K562 (cell line): ENCODE data around the gene SH3BP4. TPM values are rescaled to one million over a fixed set of nuclear protein-coding genes. Genes with fewer than 3 reads are reported as not detected.

Experiments
- ATAC-seq: fragments of 200-7000 bp; cut with Tn5 transposase; 3 replicates; pipeline ENCODE4 v1.9.1; 2020; ENCODE audit warnings: moderate library complexity
- BruUV-seq: library from RNA; stranded (reverse); fragments of 400-500 nt; replicated peaks from 2 replicates; lab custom pipeline; 2021; lab: Mats Ljungman, UMichigan
- CTCF ChIA-PET: fragments of 300-600 bp; formaldehyde crosslinking; extraction: SDS; loops from one replicate; lab custom pipeline; 2021; ENCODE audit warnings: low intra/inter-chr PET ratio; lab: Yijun Ruan, JAX
- POLR2A ChIA-PET: fragments of 300-600, 350-650 bp; sonication (Branson Sonifier 250); formaldehyde crosslinking; extraction: SDS; loops from one replicate; lab custom pipeline; 2021; ENCODE audit warnings: antibody characterized with exemption, inconsistent platforms; lab: Yijun Ruan, JAX
- DNase-seq, 4 experiments: peaks; one replicate each; pipeline versions ENCODE4 v3.0.0 to v3.0.0-alpha.2; 2011 to 2018; ENCODE audit warnings: low spot score in 3 of 4, mixed read lengths in 3 of 4; ENCODE audit errors: extremely low read depth in 1 of 4
- FAIRE-seq: peaks from 2 replicates; lab custom pipeline; 2011; peaks lifted over from hg19 to GRCh38; lab: Jason Lieb, UNC
- H2AFZ ChIP-seq: 2 replicates; pipeline ENCODE4 v1.6.0; 2011; ENCODE audit warnings: low read depth, low read length, control low read depth, inconsistent platforms
- H3K27ac ChIP-seq: fragments of 200-600 bp; 3 replicates; pipeline ENCODE4 v1.8.0; 2011; ENCODE audit warnings: low read depth, mild to moderate bottlenecking, control low read depth, inconsistent platforms, low read length, moderate library complexity, mixed read lengths; ENCODE audit errors: extremely low read depth
- H3K27me3 ChIP-seq, 2 experiments: fragments of 300-600 bp in 1 of 2; 2 replicates in 1 of 2; 3 replicates in 1 of 2; pipeline versions ENCODE4 v1.6.0 to v1.8.0; 2011; ENCODE audit warnings: inconsistent platforms in 2 of 2, low read length in 2 of 2, mild to moderate bottlenecking in 1 of 2, mixed read lengths in 1 of 2, moderate library complexity in 1 of 2; ENCODE audit not compliant: control insufficient read depth in 2 of 2, insufficient read depth in 2 of 2
- H3K36me3 ChIP-seq: fragments of 300-600 bp; 3 replicates; pipeline ENCODE4 v1.8.0; 2011; ENCODE audit warnings: mild to moderate bottlenecking, low read length, inconsistent platforms; ENCODE audit not compliant: control insufficient read depth, insufficient read depth
- H3K4me1 ChIP-seq, 2 experiments: fragments of 200-600 bp in 1 of 2; replicated peaks in 1 of 2; 2 replicates in 1 of 2; 3 replicates in 1 of 2; pipeline versions ENCODE4 v1.5.1 to v1.8.0; 2011; ENCODE audit warnings: inconsistent platforms in 2 of 2, low read length in 2 of 2, mild to moderate bottlenecking in 1 of 2, mixed read lengths in 1 of 2, moderate library complexity in 1 of 2; ENCODE audit not compliant: control insufficient read depth in 2 of 2, insufficient read depth in 2 of 2
- H3K4me2 ChIP-seq: 2 replicates; pipeline ENCODE4 v1.6.1; 2011; ENCODE audit warnings: low read length, control low read depth, inconsistent platforms, mixed read lengths; ENCODE audit not compliant: insufficient read depth
- H3K4me3 ChIP-seq: fragments of 200-600 bp; sonication (generic), shearing (Covaris generic); 2 replicates; pipeline ENCODE4 v1.5.1; 2016; ENCODE audit warnings: control low read depth, inconsistent platforms
- H3K79me2 ChIP-seq: fragments of 200-600 bp; 3 replicates; pipeline ENCODE4 v1.8.0; 2011; ENCODE audit warnings: low read length, inconsistent platforms; ENCODE audit not compliant: control insufficient read depth, insufficient read depth
- H3K9ac ChIP-seq, 2 experiments: 2 replicates each; pipeline versions ENCODE4 v1.6.0 to v1.6.1; 2011; ENCODE audit warnings: low read depth in 2 of 2, low read length in 2 of 2, control low read depth in 1 of 2, inconsistent platforms in 1 of 2, mild to moderate bottlenecking in 1 of 2, mixed read lengths in 1 of 2; ENCODE audit not compliant: insufficient read depth in 1 of 2
- H3K9me1 ChIP-seq: one replicate; pipeline ENCODE4 v1.6.0; 2011; ENCODE audit warnings: inconsistent platforms, mild to moderate bottlenecking, low read length, moderate library complexity; ENCODE audit not compliant: control insufficient read depth, insufficient read depth
- H3K9me3 ChIP-seq: replicated peaks from 2 replicates; pipeline ENCODE4 v1.5.1; 2011; ENCODE audit warnings: low read depth, low read length, inconsistent platforms; ENCODE audit not compliant: control insufficient read depth, insufficient read depth
- H4K20me1 ChIP-seq: replicated peaks from 2 replicates; pipeline ENCODE4 v1.6.1; 2011; ENCODE audit warnings: low read length, inconsistent platforms, mixed read lengths; ENCODE audit not compliant: control insufficient read depth, insufficient read depth
- BRD4 ChIP-seq: fragments of 200-600 bp; sonication (generic); IDR thresholded peaks from 2 replicates; pipeline ENCODE4 v1.6.1; 2017; ENCODE audit warnings: inconsistent platforms
- CREB3L1 ChIP-seq: fragments of 450-650 bp; IDR thresholded peaks from 2 replicates; pipeline ENCODE4 v1.6.1; 2014; ENCODE audit warnings: low read depth, mild to moderate bottlenecking, moderate library complexity, borderline replicate concordance
- HINFP ChIP-seq: fragments of 450-650 bp; conservative IDR thresholded peaks from 2 replicates; pipeline ENCODE4 v1.6.1; 2016; ENCODE audit warnings: missing genetic modification characterization, low read depth, mild to moderate bottlenecking, control low read depth, missing compliant biosample characterization
- NELFE ChIP-seq: IDR thresholded peaks from 2 replicates; pipeline ENCODE4 v1.6.1; 2011; ENCODE audit warnings: mild to moderate bottlenecking; ENCODE audit not compliant: insufficient read depth, insufficient read length
- NEUROD1 ChIP-seq: fragments of 150-350 bp; IDR thresholded peaks from 2 replicates; pipeline ENCODE4 v1.6.1; 2014; ENCODE audit warnings: borderline replicate concordance, low read length, low read depth; ENCODE audit not compliant: partially characterized antibody
- TAF7 ChIP-seq: fragments of 450-650 bp; IDR thresholded peaks from 2 replicates; pipeline ENCODE4 v1.6.1; 2016; ENCODE audit warnings: missing genetic modification characterization, missing compliant biosample characterization
- TRIM24 ChIP-seq, 2 experiments: fragments of 450-650 bp; IDR thresholded peaks; 2 replicates each; pipeline ENCODE4 v1.6.1; 2016
- ZBTB26 ChIP-seq: fragments of 450-650 bp; formaldehyde crosslinking; IDR thresholded peaks from 2 replicates; pipeline ENCODE4 v1.4.0; 2022; ENCODE audit warnings: missing genetic modification characterization
- ZNF146 ChIP-seq: IDR thresholded peaks from one replicate; pipeline ENCODE4 v1.6.1; 2018; ENCODE audit warnings: missing compliant biosample characterization; ENCODE audit not compliant: unreplicated experiment
- ZNF699 ChIP-seq: fragments of 250-450 bp; sonication (Bioruptor Pico); IDR thresholded peaks from 2 replicates; pipeline ENCODE4 v1.8.0; 2021; ENCODE audit warnings: mild to moderate bottlenecking, moderate library complexity; ENCODE audit not compliant: insufficient replicate concordance
- ZNF77 ChIP-seq: fragments of 250-450 bp; sonication (Bioruptor Pico); IDR thresholded peaks from 2 replicates; pipeline ENCODE4 v1.5.0; 2020
- WGBS: fragments of 100-300 bp; shearing (Covaris generic); methylation state at CpG from one replicate; pipeline ENCODE4 v1.1.6; 2016; ENCODE audit warnings: low coverage, mixed read lengths; ENCODE audit not compliant: insufficient coverage; ENCODE audit errors: missing lambda C conversion rate; 5-methylcytosine and 5-hydroxymethylcytosine counted together
- in situ Hi-C: fragments of 300-500 bp; cut with MboI; formaldehyde crosslinking; loops from 4 replicates; pipeline ENCODE4 v1.15.0; 2018; ENCODE audit warnings: inconsistent platforms, mixed read lengths
- intact Hi-C: fragments of 100-400 bp; cut with micrococcal nuclease; formaldehyde crosslinking; loops from 2 replicates; pipeline ENCODE4 v1.14.2; 2022
- polyA plus RNA-seq, 8 experiments: library from polyadenylated mRNA; depleted of rRNA in 4 of 8; stranded (reverse) in 5 of 8; unstranded in 3 of 8; fragments of >200 nt; fragmentation: Nextera tagmentation in 2 of 8; fragmentation: Illumina TruSeq in 1 of 8; extraction: Ambion mirVana in 2 of 8; extraction: Trizol in 1 of 8; gene quantifications; 2 replicates each; pipeline versions ENCODE4 v1.2.1 to v1.2.3, GENCODE V29; 2011 to 2014; ENCODE audit warnings: inconsistent platforms in 1 of 8, missing spikeins in 1 of 8
- total RNA-seq, 7 experiments: library from RNA; depleted of rRNA in 6 of 7; stranded (reverse); fragments of >200 nt in 6 of 7; fragmentation: Illumina TruSeq in 2 of 7; extraction: Trizol in 2 of 7; gene quantifications; 2 replicates each; pipeline versions ENCODE4 v1.2.1 to v1.2.3, GENCODE V29; 2011 to 2021; ENCODE audit warnings: low replicate concordance in 1 of 7

Gene SH3BP4
- total and polyA plus RNA-seq, 9 of the 15 experiments (the other 6 are each of a cell fraction or from before 2014, with no cell fraction given) = 0.03 to 0.28 (median 0.27) TPM; not detected in 6

- Histone ChIP-seq H3K9me3 (no peaks in the 10 kb centered on the region), H3K4me2 (no peak overlapping the region), H2AFZ (no peak overlapping the region), H3K9me1 (no peaks in the 10 kb centered on the region), H3K27me3 (peaks cover 13 to 71% of the 10 kb centered on the region in 2 experiments), H3K9ac (no peak overlapping the region), H3K79me2 (no peaks in the 10 kb centered on the region), H3K4me3 (no peak overlapping the region), H4K20me1 (no peaks in the 10 kb centered on the region), H3K4me1 (no peaks in the 10 kb centered on the region), H3K36me3 (no peaks in the 10 kb centered on the region), H3K27ac (no peak overlapping the region)
- BruUV-seq = no TSS peak
- under 1% methylated on average over 23 of the region's 32 CpGs for WGBS
- in situ Hi-C loops = no loop called here
- no peak for DNase-seq
- no peak for TF ChIP-seq TRIM24 (IDR thresholded peaks at IDR 0.05)
- TF ChIP-seq NEUROD1 = no peak
- no peak for TF ChIP-seq CREB3L1
- TF ChIP-seq HINFP (tag) = no peak
- TF ChIP-seq NELFE = no peak
- TF ChIP-seq ZBTB26 = no peak
- TF ChIP-seq TAF7 (tag) = no peak
- no peak for TF ChIP-seq BRD4
- TF ChIP-seq ZNF77 (CRISPR knock-in tag) = no peak
- TF ChIP-seq ZNF699 (CRISPR knock-in tag) = no peak
- TF ChIP-seq ZNF146 (CRISPR knock-in tag) = no peak
- intact Hi-C loops = no loop called here
- POLR2A ChIA-PET = no interaction called here
- FAIRE-seq = no peak
- CTCF ChIA-PET = no interaction called here
- ATAC-seq = no peak
These were observed 92.9 kb downstream of the SH3BP4 start for GRCh38 chr2:235044501-235045271.
